ENCODE measurements around the gene FUOM. TPM values are rescaled to one million over a fixed set of nuclear protein-coding genes. Genes with fewer than 3 reads are reported as not detected.

The FUOM gene
- total and polyA plus RNA-seq, 2 donors from 2014 or later: 17.5 to 118 TPM

DNA sequence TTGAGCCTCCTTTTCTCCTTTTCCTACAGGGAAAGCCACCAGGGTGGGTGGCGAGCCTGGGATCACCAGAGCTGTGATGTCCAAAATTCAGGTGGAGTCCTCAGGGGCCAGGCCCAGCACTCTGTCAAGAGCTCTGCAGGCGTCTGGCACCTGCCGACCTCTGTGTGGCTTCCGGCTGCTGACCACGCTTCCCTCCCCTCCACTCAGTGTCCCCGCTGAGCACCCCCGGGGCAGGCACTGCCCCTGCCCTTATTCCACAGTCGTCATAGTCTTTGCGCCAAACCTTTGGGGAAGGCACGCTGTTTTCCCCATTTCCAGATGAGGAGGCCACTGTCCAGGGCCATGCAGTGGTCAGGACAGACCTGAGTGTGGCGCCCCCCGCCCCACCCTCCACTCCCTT is 43.7 kb upstream of the FUOM start:
- TF ChIP-seq, protein P1, sequence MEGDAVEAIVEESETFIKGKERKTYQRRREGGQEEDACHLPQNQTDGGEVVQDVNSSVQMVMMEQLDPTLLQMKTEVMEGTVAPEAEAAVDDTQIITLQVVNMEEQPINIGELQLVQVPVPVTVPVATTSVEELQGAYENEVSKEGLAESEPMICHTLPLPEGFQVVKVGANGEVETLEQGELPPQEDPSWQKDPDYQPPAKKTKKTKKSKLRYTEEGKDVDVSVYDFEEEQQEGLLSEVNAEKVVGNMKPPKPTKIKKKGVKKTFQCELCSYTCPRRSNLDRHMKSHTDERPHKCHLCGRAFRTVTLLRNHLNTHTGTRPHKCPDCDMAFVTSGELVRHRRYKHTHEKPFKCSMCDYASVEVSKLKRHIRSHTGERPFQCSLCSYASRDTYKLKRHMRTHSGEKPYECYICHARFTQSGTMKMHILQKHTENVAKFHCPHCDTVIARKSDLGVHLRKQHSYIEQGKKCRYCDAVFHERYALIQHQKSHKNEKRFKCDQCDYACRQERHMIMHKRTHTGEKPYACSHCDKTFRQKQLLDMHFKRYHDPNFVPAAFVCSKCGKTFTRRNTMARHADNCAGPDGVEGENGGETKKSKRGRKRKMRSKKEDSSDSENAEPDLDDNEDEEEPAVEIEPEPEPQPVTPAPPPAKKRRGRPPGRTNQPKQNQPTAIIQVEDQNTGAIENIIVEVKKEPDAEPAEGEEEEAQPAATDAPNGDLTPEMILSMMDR (IDR thresholded peaks at IDR 0.05; ENCODE audit: borderline replicate concordance, extremely low read depth, insufficient read depth): no peak
- H3K9ac ChIP-seq (ENCODE audit: low read length in 3 of 3): no peak overlapping the region
- no peaks in the 10 kb centered on the region for H3K9me3 ChIP-seq (ENCODE audit: control insufficient read depth in 2 of 3, insufficient read depth in 1 of 3, low read length in 3 of 3)
- H3K4me1 ChIP-seq (ENCODE audit: control insufficient read depth in 2 of 3, insufficient read depth in 2 of 3, low read depth in 1 of 3, low read length in 3 of 3): no peaks in the 10 kb centered on the region
- no peak overlapping the region for H3K4me3 ChIP-seq (ENCODE audit: low read length in 3 of 3)
- no peak overlapping the region for H3K27ac ChIP-seq (ENCODE audit: low read depth in 2 of 2, low read length in 2 of 2)
- intact Hi-C loops (cut with DNase I): no loop called here
- DNase-seq (peak in 1 of 5 donors; percentile 64), FAIRE-seq (no peak)
- H3K36me3 ChIP-seq (ENCODE audit: control insufficient read depth in 2 of 3, insufficient read depth in 3 of 3, low read length in 3 of 3): peaks cover 0 to 42% (median 22%) of the 10 kb centered on the region in 3 donors
- no peaks in the 10 kb centered on the region for H3K27me3 ChIP-seq (ENCODE audit: control insufficient read depth, insufficient read depth, low read length)

DNA sequence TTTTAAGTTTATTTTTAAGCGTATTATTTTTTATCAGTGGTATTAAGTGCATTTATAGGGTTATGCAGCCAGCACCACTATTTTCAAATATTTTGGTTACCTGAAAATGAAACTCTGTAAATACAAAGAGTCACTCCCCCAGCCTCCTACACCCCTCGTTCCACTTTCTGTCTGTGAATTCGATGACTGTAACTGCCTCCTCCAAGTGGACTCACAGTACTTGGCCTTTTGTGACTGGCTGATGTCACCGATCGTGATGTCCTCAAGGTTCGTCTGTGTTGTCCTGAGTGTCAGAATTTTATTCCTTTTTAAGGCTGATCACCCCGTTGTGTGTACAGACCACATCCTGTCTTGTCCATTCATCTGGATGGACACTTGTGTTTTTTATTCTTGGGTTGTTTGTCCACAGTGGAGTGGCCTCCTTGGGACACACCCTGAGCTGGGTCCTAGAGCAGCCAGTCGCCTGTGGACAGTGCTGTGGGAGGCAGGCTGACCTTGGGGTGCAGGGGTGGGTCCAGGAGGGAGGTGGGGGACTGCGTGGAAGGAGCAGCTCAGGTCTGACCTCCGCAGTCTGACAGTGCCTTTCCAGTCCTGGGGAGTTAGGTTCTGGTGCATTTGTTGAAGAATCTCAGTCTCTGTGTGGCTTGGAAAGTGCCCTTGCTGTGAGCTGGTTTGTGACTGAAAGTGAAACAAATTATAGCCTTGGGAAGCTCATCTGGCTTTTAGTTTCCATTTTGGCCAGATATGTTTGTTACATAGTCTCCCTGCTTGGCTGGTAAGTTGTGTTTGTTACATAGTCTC is 43.0 kb upstream of the FUOM start:
- peaks cover 0 to 42% (median 26%) of the 10 kb centered on the region in 3 donors for H3K36me3 ChIP-seq (ENCODE audit: control insufficient read depth in 2 of 3, insufficient read depth in 3 of 3, low read length in 3 of 3)
- intact Hi-C loops (cut with DNase I): no loop called here
- TF ChIP-seq, protein P1 (IDR thresholded peaks at IDR 0.05; ENCODE audit: borderline replicate concordance, extremely low read depth, insufficient read depth): no peak
- no peaks in the 10 kb centered on the region for H3K4me1 ChIP-seq (ENCODE audit: control insufficient read depth in 2 of 3, insufficient read depth in 2 of 3, low read depth in 1 of 3, low read length in 3 of 3)
- no peak overlapping the region for H3K27ac ChIP-seq (ENCODE audit: low read depth in 2 of 2, low read length in 2 of 2)
- no peak overlapping the region for H3K4me3 ChIP-seq (ENCODE audit: low read length in 3 of 3)
- peak in 1 of 5 donors; percentile 62 for DNase-seq
- H3K9ac ChIP-seq (ENCODE audit: low read length in 3 of 3): no peak overlapping the region
- no peak for FAIRE-seq
- no peaks in the 10 kb centered on the region for H3K9me3 ChIP-seq (ENCODE audit: control insufficient read depth in 2 of 3, insufficient read depth in 1 of 3, low read length in 3 of 3)
- no peaks in the 10 kb centered on the region for H3K27me3 ChIP-seq (ENCODE audit: control insufficient read depth, insufficient read depth, low read length)

DNA sequence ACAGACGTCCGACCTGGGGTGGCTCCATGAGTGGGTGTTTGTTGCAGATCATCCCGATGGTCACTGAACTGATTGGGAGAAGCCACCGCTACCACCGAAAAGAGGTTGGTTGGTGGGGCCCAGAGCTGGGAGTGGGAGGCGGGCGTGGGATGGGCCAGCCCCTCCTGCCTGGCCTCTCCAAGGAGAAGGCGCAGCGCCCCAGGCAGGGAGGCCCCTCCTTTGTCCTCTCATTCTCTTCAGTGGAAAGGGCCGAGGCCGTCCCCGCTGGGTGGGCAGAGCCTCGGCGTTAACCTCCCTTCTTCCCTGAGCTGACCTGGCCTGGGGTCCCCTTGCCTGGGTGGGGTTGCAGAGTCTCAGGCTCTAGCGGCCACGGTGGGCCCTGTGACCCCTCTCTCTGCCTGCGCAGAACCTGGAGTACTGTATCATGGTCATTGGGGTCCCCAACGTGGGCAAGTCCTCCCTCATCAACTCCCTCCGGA is 41.3 kb upstream of the FUOM start:
- H3K27ac ChIP-seq (ENCODE audit: low read depth in 2 of 2, low read length in 2 of 2): no peak overlapping the region
- no peaks in the 10 kb centered on the region for H3K9me3 ChIP-seq (ENCODE audit: control insufficient read depth in 2 of 3, insufficient read depth in 1 of 3, low read length in 3 of 3)
- H3K9ac ChIP-seq (ENCODE audit: low read length in 3 of 3): no peak overlapping the region
- H3K4me3 ChIP-seq (ENCODE audit: low read length in 3 of 3): no peak overlapping the region
- TF ChIP-seq, protein P1 (IDR thresholded peaks at IDR 0.05; ENCODE audit: borderline replicate concordance, extremely low read depth, insufficient read depth): no peak
- intact Hi-C loops (cut with DNase I): no loop called here
- no peak for FAIRE-seq
- peaks cover 0 to 8% (median 3%) of the 10 kb centered on the region in 3 donors for H3K4me1 ChIP-seq (ENCODE audit: control insufficient read depth in 2 of 3, insufficient read depth in 2 of 3, low read depth in 1 of 3, low read length in 3 of 3)
- H3K36me3 ChIP-seq (ENCODE audit: control insufficient read depth in 2 of 3, insufficient read depth in 3 of 3, low read length in 3 of 3): peaks cover 0 to 33% (median 24%) of the 10 kb centered on the region in 3 donors
- DNase-seq: peak in 1 of 5 donors; percentile 64
- no peaks in the 10 kb centered on the region for H3K27me3 ChIP-seq (ENCODE audit: control insufficient read depth, insufficient read depth, low read length)
